IMR-90 (cell line): Measurements from ENCODE around the gene PARL. TPM values are rescaled to one million over a fixed set of nuclear protein-coding genes. Genes with fewer than 3 reads are reported as not detected.

Experiments used
- ATAC-seq: fragments of 200-7000 bp; cut with Tn5 transposase; 2 replicates; pipeline ENCODE4 v1.9.1; 2020; ENCODE audit warnings: low read depth, mild to moderate bottlenecking, moderate library complexity
- BruUV-seq: library from RNA; stranded (reverse); fragments of 400-500 nt; replicated peaks from 2 replicates; lab custom pipeline; 2021; lab: Mats Ljungman, UMichigan
- CTCF ChIA-PET: fragments of 300-600 bp; formaldehyde crosslinking; extraction: SDS; loops from one replicate; lab custom pipeline; 2021; ENCODE audit warnings: antibody characterized with exemption; lab: Yijun Ruan, JAX
- POLR2A ChIA-PET: fragments of 300-600 bp; sonication (Branson Sonifier 250); formaldehyde crosslinking; loops from one replicate; lab custom pipeline; 2022; ENCODE audit warnings: antibody characterized with exemption; ENCODE audit not compliant: unreplicated experiment; lab: Charles Lee
- DNase-seq: peaks from one replicate; pipeline ENCODE4 v3.0.0; 2013
- H2AFZ ChIP-seq: replicated peaks from 2 replicates; pipeline ENCODE3; 2013; ENCODE audit warnings: low read length, mild to moderate bottlenecking; ENCODE audit not compliant: poor library complexity
- H2AK5ac ChIP-seq: 2 replicates; pipeline ENCODE4 v1.6.1; 2013; ENCODE audit warnings: low read depth, low read length, inconsistent platforms
- H2AK9ac ChIP-seq: replicated peaks from 2 replicates; pipeline ENCODE3; 2013; ENCODE audit warnings: mild to moderate bottlenecking, low read depth, low read length, moderate library complexity; ENCODE audit not compliant: poor library complexity
- H2BK120ac ChIP-seq: 2 replicates; pipeline ENCODE4 v1.6.1; 2013; ENCODE audit warnings: low read depth, low read length, inconsistent platforms
- H2BK15ac ChIP-seq: 3 replicates; pipeline ENCODE4 v1.6.1; 2013; ENCODE audit warnings: low read depth, low read length, inconsistent platforms
- H2BK20ac ChIP-seq: 2 replicates; pipeline ENCODE4 v1.6.1; 2013; ENCODE audit warnings: low read depth, mild to moderate bottlenecking, inconsistent platforms, low read length, moderate library complexity
- H2BK5ac ChIP-seq: 2 replicates; pipeline ENCODE4 v1.6.1; 2013; ENCODE audit warnings: mild to moderate bottlenecking, low read depth, low read length, inconsistent platforms; ENCODE audit not compliant: poor library complexity, severe bottlenecking
- H3K14ac ChIP-seq: replicated peaks from 2 replicates; pipeline ENCODE4 v1.6.1; 2013; ENCODE audit warnings: low read depth, low read length, inconsistent platforms
- H3K18ac ChIP-seq: 2 replicates; pipeline ENCODE4 v1.6.1; 2013; ENCODE audit warnings: low read depth, low read length, control low read depth
- H3K23ac ChIP-seq: 2 replicates; pipeline ENCODE4 v1.6.1; 2013; ENCODE audit warnings: low read depth, low read length, inconsistent platforms
- H3K27ac ChIP-seq: 2 replicates; pipeline ENCODE4 v1.5.1; 2013; ENCODE audit warnings: mild to moderate bottlenecking, control low read depth, low read length; ENCODE audit not compliant: insufficient read depth
- H3K27me3 ChIP-seq: 2 replicates; pipeline ENCODE4 v1.6.1; 2013; ENCODE audit warnings: low read length; ENCODE audit not compliant: control insufficient read depth, insufficient read depth
- H3K36me3 ChIP-seq: 2 replicates; pipeline ENCODE4 v1.6.1; 2013; ENCODE audit warnings: low read length, mixed read lengths; ENCODE audit not compliant: control insufficient read depth, insufficient read depth
- H3K4ac ChIP-seq: 2 replicates; pipeline ENCODE4 v1.6.1; 2013; ENCODE audit warnings: low read depth, low read length, inconsistent platforms
- H3K4me1 ChIP-seq: 2 replicates; pipeline ENCODE4 v1.6.1; 2013; ENCODE audit warnings: low read length, mixed read lengths; ENCODE audit not compliant: control insufficient read depth, insufficient read depth
- H3K4me2 ChIP-seq: 2 replicates; pipeline ENCODE4 v1.6.1; 2013; ENCODE audit warnings: low read depth, mild to moderate bottlenecking, control low read depth, low read length, moderate library complexity
- H3K4me3 ChIP-seq: 2 replicates; pipeline ENCODE4 v1.5.1; 2013; ENCODE audit warnings: low read depth, mild to moderate bottlenecking, control low read depth, low read length, moderate library complexity; ENCODE audit not compliant: insufficient read depth
- H3K56ac ChIP-seq: 2 replicates; pipeline ENCODE4 v1.6.1; 2013; ENCODE audit warnings: low read length, inconsistent platforms; ENCODE audit not compliant: insufficient read depth; ENCODE audit errors: extremely low read depth
- H3K79me1 ChIP-seq, 2 experiments: 2 replicates each; pipeline ENCODE4 v1.6.1; 2013; ENCODE audit warnings: low read length in 2 of 2, inconsistent platforms in 1 of 2, low read depth in 1 of 2
- H3K9ac ChIP-seq: 2 replicates; pipeline ENCODE4 v1.6.1; 2013; ENCODE audit warnings: low read depth, low read length, control low read depth
- H3K9me1 ChIP-seq: 2 replicates; pipeline ENCODE4 v1.6.1; 2013; ENCODE audit warnings: low read length, inconsistent platforms; ENCODE audit not compliant: insufficient read depth
- H3K9me3 ChIP-seq: 2 replicates; pipeline ENCODE4 v1.6.1; 2013; ENCODE audit warnings: low read length; ENCODE audit not compliant: control insufficient read depth, insufficient read depth
- H4K20me1 ChIP-seq: 2 replicates; pipeline ENCODE4 v1.6.1; 2013; ENCODE audit warnings: low read length, inconsistent platforms; ENCODE audit not compliant: insufficient read depth
- H4K5ac ChIP-seq: 2 replicates; pipeline ENCODE4 v1.6.1; 2013; ENCODE audit warnings: mild to moderate bottlenecking, low read depth, low read length, control low read depth
- H4K8ac ChIP-seq, 2 experiments: 2 replicates each; pipeline ENCODE4 v1.6.1; 2013; ENCODE audit warnings: low read depth in 2 of 2, low read length in 2 of 2, control low read depth in 1 of 2, inconsistent platforms in 1 of 2
- H4K91ac ChIP-seq: 2 replicates; pipeline ENCODE4 v1.6.1; 2013; ENCODE audit warnings: low read depth, low read length, inconsistent platforms; ENCODE audit not compliant: insufficient read depth
- BHLHE40 ChIP-seq: fragments of 150-350 bp; IDR thresholded peaks from 2 replicates; pipeline ENCODE4 v1.6.1; 2016; ENCODE audit warnings: mild to moderate bottlenecking, low read depth, low read length
- CEBPB ChIP-seq: IDR thresholded peaks from 2 replicates; pipeline ENCODE4 v1.6.1; 2012; ENCODE audit warnings: low read depth, low read length, improper control_type of control experiment
- CHD1 ChIP-seq: IDR thresholded peaks from 2 replicates; pipeline ENCODE4 v1.6.1; 2012; ENCODE audit warnings: low read depth, low read length, improper control_type of control experiment
- MXI1 ChIP-seq: IDR thresholded peaks from 2 replicates; pipeline ENCODE4 v1.6.1; 2012; ENCODE audit warnings: low read depth, mild to moderate bottlenecking, low read length, moderate library complexity, borderline replicate concordance
- POLR2A ChIP-seq: IDR thresholded peaks from 2 replicates; pipeline ENCODE4 v1.6.1; 2012; ENCODE audit warnings: mild to moderate bottlenecking, low read depth, low read length
- RCOR1 ChIP-seq: IDR thresholded peaks from 2 replicates; pipeline ENCODE4 v1.6.1; 2012; ENCODE audit warnings: mild to moderate bottlenecking, low read length, improper control_type of control experiment; ENCODE audit not compliant: insufficient replicate concordance
- WGBS, 2 experiments: methylation state at CpG; one replicate each; pipeline versions ENCODE4 v1.1.5 to v1.1.7; 2013; ENCODE audit warnings: missing lambda C conversion rate in 2 of 2; ENCODE audit not compliant: insufficient read length in 1 of 2; ENCODE audit errors: extremely low coverage in 2 of 2; 5-methylcytosine and 5-hydroxymethylcytosine counted together
- dilution Hi-C: fragments of 300-500 bp; cut with HindIII; formaldehyde crosslinking; loops from one replicate; pipeline ENCODE4 v1.14.3; 2018; ENCODE audit warnings: low sequenced_read_pairs; ENCODE audit not compliant: unreplicated experiment
- in situ Hi-C: fragments of 300-500 bp; cut with MboI; formaldehyde crosslinking; loops from 3 replicates; pipeline ENCODE4 v1.14.3; 2019; ENCODE audit warnings: low sequenced_read_pairs, inconsistent platforms, mixed read lengths
- intact Hi-C: fragments of 100-400 bp; cut with micrococcal nuclease; formaldehyde crosslinking; loops from 2 replicates; pipeline ENCODE4 v1.10.0; 2022
- polyA plus RNA-seq, 3 experiments: library from polyadenylated mRNA; depleted of rRNA; stranded (reverse); fragments of >200 nt; gene quantifications; 2 replicates each; pipeline ENCODE4 v1.2.3, GENCODE V29; 2012; ENCODE audit warnings: low replicate concordance in 1 of 3
- total RNA-seq: library from RNA; depleted of rRNA; stranded (reverse); fragments of >200 nt; gene quantifications from 2 replicates; pipeline ENCODE4 v1.2.3, GENCODE V29; 2012
- TF ChIP-seq, protein P1 (sequence below): fragments of 150-350 bp; IDR thresholded peaks from 2 replicates; pipeline ENCODE4 v1.6.1; 2016; ENCODE audit warnings: low read depth, mild to moderate bottlenecking, low read length, moderate library complexity, borderline replicate concordance

The PARL gene
- total and polyA plus RNA-seq, 2 of the 4 experiments (the other 2 are of a cell fraction): 35.5 to 42.6 TPM

DNA sequence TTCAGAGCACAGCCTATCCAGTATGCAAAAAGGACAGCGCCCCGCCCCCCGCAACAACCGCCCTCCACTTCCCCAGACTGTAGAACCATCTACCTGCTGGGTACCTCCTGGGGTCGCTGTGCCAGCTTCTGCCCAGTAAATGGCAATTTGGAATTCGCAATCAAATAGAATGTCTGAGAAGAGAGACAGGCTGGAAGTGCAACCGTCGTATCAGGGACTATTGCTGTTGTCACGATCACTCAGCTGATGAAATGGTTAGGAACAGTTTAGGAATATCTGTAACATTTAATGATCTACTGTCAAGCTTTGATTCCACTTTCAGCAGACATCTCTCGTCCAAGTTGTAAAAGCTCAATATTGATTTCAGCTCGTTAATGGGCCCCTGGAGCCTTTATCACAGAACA lies 13.3 kb upstream of the PARL start:
- Histone ChIP-seq H3K56ac (no peak overlapping the region), H3K18ac (no peak overlapping the region), H3K9me3 (no peaks in the 10 kb centered on the region), H2BK5ac (no peak overlapping the region), H3K27ac (no peak overlapping the region), H3K9ac (no peak overlapping the region), H3K9me1 (no peaks in the 10 kb centered on the region), H4K20me1 (no peaks in the 10 kb centered on the region), H3K4me2 (no peak overlapping the region), H3K36me3 (no peaks in the 10 kb centered on the region), H2AFZ (no peak overlapping the region), H3K4me1 (no peaks in the 10 kb centered on the region), H2BK120ac (no peak overlapping the region), H3K27me3 (peaks cover 27% of the 10 kb centered on the region), H3K4ac (no peak overlapping the region), H2BK15ac (no peak overlapping the region), H2AK9ac (no peak overlapping the region), H2AK5ac (no peak overlapping the region), H4K5ac (no peak overlapping the region), H3K14ac (no peak overlapping the region), H2BK20ac (no peak overlapping the region), H4K91ac (no peak overlapping the region), H4K8ac (no peak overlapping the region), H3K4me3 (no peak overlapping the region), H3K23ac (no peak overlapping the region), H3K79me1 (no peaks in the 10 kb centered on the region)
- ATAC-seq: no peak
- in situ Hi-C loops (loop anchor here (10.0 kb wide), 3 partner anchors 117 to 387 kb away; partner anchors contain the start of gene ABCC5), dilution Hi-C loops (no loop called here), intact Hi-C loops (loop anchor here (5.0 kb wide), 1 partner anchor 279 kb away; no protein-coding TSS in a partner anchor)
- no peak for DNase-seq
- CTCF ChIA-PET: interaction anchor here (1.0 to 1.4 kb wide), 3 partner anchors 118 to 329 kb away, joined by 3 to 4 read pairs (median 3); partner anchors contain the start of gene ABCC5
- no TSS peak for BruUV-seq
- WGBS, 2 experiments: no CpG with 5 or more reads among the region's 11 CpGs
- TF ChIP-seq POLR2A (no peak), MXI1 (no peak), CEBPB (no peak), BHLHE40 (no peak), CHD1 (no peak), RCOR1 (no peak)
- TF ChIP-seq, protein P1, sequence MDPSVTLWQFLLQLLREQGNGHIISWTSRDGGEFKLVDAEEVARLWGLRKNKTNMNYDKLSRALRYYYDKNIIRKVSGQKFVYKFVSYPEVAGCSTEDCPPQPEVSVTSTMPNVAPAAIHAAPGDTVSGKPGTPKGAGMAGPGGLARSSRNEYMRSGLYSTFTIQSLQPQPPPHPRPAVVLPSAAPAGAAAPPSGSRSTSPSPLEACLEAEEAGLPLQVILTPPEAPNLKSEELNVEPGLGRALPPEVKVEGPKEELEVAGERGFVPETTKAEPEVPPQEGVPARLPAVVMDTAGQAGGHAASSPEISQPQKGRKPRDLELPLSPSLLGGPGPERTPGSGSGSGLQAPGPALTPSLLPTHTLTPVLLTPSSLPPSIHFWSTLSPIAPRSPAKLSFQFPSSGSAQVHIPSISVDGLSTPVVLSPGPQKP: no peak
- POLR2A ChIA-PET: no interaction called here
